GM19452 (cell line): ENCODE data around the gene SLC5A3.

Experiments used
- ATAC-seq: cut with Tn5 transposase; IDR thresholded peaks from one replicate; pipeline ENCODE4 v1.9.1; 2021; ENCODE audit not compliant: unreplicated experiment

Gene SLC5A3

DNA sequence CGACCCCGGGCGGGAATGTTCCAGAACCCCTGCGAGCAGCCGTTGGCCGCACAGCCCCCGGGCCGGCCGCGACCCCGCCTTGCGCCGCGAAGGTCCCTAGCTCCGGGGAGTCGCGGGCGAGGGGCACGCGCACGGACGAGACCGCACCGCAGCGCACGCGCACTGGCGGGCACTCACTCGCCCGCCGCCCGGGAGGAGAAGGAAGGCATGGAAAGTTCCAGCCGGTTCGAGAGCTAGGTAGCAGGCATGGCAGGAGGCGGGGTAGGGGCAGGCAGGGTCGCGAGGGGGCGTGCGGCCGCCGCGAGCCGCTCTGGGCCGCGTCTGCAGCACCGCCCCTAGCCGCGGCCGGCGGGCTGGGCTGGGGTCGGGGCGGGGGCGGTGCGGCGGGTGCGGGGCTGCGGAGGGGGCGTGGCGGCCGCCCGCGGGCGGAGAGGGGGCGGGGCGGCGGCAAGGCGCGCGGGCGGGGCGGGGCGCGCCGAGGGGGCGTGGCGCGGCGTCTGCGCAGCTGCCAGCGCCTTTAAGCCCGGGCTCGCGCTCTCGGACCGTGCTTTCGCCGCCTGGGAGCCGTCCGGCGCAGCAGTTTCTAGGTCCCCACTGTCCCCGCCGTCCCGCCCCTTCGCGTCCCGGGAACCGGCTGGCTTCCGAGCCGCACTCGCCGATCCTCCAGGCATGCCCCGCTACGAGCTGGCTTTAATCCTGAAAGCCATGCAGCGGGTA, at the start of gene SLC5A3, which contains the start of gene MRPS6:
Gene SLC5A3 (plus strand): TSS at position 547 of the 717 bp plus-strand sequence. CDS start 21,621 bp downstream, outside the sequence.
Gene MRPS6 (plus strand): TSS at position 547 of the 717 bp plus-strand sequence. CDS start 123 bp downstream, at position 670.
- ATAC-seq, result peak; percentile 69

GRCh38 chr21:34023691-34024373, 49.5 kb upstream of the SLC5A3 start:
- ATAC-seq, result no peak

- no peak for ATAC-seq
Measured at GRCh38 chr21:34024374-34024693, 49.0 kb upstream of the SLC5A3 start.

DNA sequence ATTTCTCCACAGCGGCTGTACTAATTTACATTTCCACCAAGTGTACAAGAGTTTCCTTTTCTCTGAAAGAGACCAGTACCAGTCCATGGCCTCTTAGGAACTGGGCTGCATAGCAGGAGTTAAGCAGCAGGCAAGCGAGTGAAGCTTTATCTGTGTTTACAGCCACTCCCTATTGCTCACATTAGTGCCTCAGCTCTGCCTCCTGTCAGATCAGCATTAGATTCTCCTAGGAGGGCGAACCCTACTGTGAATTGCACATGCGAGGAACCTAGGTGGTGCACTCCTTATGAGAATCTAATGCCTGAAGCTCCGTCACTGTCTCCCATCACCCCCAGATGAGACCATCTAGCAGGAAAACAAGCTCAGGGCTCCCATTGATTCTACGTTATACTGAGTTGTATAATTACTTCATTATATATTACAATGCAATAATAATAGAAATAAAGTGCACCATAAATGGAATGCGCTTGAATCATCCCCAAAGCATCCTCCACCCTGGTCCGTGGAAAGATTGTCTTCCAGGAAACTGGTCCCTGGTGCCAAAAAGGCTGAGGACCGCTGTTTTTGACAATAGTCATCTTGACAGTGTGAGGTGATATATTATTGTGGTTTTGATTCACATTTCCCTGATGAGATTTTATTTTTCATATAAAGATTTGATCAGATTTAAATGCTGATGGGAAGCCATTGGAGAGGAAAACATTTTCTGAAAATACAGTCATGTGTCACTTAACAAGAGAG, 45.5 kb upstream of the SLC5A3 start:
- no peak for ATAC-seq

DNA sequence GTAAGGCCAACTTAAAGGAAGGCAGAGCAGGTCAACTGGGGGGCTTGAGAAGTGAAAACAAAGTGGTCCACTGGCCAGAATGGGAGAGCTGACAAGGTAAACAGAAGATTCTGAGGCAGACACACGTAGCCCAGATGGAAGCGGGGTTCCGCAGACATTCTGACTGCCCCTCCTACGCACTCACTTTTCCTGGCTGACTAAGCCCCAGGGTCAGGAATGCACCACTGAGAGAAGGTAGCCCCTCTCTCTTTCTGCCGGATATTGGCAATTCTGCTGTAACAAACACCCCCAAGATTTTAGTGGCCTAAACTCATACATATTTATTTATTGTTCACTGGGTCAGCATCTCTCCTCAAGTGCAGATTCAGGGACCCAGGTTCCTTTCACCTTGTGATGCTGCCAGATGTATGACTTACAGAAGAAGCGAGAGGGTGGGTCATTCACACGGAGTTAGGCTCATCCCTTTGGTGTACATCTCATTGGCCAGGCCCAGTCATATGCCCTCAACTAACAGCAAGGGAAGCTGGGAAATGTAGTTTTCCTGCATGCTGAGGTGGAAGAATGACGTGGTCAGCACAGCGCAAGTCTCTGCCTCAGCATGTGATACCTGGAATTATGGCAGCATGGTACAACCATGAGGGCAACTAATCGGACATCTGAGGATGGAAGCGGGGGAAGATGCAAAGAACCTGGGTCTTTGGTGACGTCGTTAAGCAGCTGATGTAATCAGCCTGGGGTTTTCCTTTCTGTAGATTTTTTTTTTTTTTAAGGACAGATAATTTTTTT, 43.4 kb upstream of the SLC5A3 start:
- ATAC-seq, result peak; percentile 87

DNA sequence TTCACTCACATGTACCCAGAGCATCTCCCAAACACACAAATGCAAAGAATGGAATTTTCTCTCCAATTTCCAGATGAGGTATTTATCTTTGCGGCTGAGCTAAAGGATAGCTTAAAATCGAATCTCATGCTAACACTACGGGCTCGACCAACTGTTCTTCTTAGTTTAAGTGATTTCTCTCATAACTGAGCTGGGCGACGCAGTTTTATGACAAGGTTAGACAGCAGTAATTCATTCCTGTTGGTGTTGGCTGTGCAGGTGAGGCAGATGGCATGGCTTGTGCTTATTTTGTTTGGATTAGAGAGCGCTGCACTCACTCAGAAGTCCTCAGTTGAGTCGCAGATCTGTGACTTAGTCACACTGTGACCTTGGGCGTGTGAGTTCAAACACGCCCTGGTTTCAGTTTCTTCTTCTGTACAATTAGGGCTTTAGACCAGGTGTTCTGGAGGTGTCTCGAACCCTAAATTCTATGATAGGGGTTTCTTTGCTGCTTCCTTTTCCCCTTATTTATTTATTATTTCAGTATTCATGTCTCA, 41.5 kb upstream of the SLC5A3 start:
- ATAC-seq, result no peak

- ATAC-seq, result no peak
Measured at GRCh38 chr21:34034369-34035014, 38.9 kb upstream of the SLC5A3 start.

DNA sequence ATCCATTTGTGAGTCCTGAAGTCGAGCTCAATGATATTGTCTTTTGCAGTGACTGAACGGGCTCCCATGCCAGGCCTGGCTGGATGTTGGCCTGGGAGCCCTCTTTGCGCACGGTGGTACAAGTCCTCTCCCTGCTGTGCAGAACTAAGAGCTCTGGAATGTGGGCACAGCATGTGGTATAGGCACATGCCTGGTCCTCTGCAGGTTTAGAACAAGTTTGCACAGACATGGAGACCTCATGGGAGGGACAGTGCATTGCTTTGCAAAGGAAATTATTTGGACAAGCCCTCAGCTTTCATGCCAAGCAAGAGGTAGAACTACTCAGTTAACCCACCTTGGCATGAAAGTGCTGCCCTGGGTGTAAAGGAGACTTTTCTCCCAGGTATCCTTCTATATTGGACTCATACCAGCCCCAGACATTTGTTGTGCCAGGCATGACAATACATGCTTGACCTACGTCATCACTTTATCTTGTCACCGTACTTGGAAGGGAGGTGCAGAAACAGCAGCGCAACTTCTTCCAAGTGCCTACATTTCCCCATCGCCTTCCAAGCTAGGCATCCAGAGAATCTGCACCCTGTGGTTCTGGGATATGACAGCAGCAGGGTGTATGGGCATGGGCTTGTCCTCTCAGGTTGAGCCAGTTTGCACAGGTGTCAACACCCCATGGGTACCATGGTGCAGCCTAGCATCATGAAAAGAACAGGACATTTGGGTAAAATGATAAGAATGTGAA, 37.6 kb upstream of the SLC5A3 start:
- no peak for ATAC-seq

GRCh38 chr21:34037009-34037795, 36.2 kb upstream of the SLC5A3 start:
- ATAC-seq, result no peak

DNA sequence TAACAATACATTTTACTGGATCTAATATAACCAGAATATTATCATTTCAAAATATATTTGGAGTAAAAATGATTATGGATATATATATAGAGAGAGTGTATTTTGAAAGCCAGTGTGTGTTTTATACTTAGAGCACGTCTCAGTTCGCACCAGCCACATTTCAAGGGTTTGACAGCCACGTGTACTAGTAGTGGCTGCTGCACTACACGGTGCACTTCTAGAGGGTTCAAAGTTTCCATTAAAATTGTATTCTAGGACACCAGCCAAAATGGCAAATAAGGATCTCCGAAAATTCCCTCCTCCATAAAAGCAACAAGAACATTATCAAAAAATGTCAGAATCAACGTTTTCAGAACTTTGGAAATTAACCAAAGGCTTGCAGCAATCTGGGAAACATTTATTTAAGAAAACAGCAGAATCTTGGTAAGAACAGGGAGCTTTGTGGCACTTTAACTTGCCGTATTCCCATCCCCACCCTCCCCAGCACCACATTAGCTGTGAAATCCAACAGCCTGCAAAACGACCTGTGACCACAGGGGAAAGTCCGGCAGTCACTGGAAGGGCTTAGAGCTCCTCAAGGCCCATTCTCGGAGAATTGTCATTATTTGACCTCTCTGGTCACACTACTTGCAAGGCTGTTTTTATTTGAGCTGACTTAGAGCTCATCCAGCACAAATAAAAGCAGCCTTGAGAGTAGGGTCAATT, 33.5 kb upstream of the SLC5A3 start:
- ATAC-seq, result no peak

GRCh38 chr21:34042735-34043134, 30.6 kb upstream of the SLC5A3 start:
- no peak for ATAC-seq

GRCh38 chr21:34043333-34043732, 30.0 kb upstream of the SLC5A3 start:
- ATAC-seq, result no peak

DNA sequence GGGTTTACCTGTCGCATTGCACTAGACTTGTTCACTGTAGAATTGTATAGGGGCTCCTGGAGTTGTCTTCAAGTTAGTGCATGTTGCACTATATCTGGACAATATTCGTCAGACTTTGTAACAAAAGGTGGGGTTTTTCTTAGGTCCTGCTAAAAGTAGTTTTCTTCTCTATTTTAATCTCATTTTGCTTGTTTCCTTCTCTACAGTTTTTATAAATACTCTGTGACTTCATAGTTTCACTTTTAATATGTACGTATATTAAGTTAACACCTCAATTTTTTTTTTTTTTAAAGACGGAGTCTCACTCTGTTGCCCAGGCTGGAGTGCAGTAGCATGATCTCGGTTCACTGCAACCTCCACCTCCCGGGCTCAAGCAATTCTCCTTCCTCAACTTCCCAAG, 26.5 kb upstream of the SLC5A3 start:
- no peak for ATAC-seq

DNA sequence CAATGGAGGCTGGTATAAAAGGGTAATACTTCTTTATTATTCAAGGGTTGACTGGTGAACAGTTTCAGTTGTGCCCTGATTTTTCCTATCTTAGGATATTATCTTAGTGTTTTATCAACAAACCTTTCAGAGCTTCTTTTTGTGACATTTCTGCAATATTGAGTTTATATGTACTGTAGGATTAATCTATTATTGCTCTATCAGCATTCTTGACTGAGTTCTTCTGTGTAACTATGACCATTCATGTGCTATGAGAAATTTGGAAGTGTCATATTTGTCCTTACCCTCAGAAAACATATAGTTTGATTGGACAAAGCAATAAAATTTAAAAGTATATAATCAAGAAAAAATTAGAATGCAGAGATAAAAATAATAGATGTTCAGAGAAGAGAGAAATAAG, 25.5 kb upstream of the SLC5A3 start:
- ATAC-seq, result no peak

- no peak for ATAC-seq
Measured at GRCh38 chr21:34052171-34052570, 21.2 kb upstream of the SLC5A3 start.

DNA sequence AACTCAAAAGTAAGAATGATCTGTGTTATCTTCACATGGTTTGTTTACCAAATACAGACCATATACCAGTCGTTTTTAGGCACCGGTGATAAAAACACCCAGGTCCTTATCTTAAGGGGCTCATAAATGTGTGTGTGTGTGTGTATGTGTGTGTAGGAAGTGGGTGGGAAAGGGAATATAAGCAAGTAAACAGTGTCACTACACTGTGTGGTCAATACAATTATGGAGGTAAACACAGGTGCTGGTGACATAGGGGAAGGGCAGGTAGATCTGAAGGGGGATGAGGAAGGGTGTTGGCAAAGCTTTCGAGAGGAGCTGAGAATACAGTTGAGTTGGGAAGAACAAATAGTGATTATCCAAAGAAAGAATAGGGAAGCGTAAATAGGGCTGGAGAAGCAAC, 19.1 kb upstream of the SLC5A3 start:
- no peak for ATAC-seq

DNA sequence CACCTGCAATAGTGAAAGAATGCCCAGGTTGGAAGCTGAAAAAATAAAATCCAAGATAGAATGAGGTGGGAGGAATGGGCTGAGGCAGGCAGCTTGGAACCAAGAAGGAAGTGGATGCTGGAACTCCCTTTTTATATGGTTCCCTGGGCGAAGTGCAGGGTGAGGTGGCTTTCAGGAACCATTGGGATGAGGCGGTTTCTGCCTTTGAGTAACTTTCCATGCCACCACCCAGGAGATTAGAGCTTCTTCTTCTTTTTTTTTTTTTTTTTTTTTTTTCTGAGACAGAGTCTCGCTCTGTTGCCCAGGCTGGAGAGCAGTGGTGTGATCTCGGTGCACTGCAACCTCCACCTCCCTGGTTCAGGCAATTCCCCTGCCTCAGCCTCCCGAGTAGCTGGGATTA, 17.8 kb upstream of the SLC5A3 start:
- no peak for ATAC-seq

DNA sequence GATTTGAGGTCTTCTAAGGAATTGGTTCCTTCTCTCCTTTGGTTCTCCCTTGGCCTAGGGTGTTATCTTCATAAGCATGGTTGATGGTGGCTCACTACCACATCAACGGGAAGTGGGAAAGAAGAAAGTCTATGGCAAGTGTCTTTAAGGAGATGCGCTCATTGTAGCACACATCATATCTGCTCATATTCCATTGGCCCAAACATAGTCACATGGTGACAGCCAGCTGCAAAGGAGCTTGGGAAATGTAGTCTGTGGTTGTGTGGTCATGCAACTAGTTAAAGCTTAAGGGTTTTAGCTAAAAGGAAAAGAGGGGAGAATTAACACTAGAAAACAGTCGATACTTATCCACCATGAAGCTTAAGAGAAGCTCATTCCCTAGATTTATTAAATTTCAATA, 11.4 kb upstream of the SLC5A3 start:
- ATAC-seq, result no peak
